NCI-H2081 (cell line): ENCODE measurements around the gene CCSER1.
"Not testable (repeated sequence)": the region's sequence is repeated elsewhere in the genome, so short reads cannot be mapped to it uniquely, and the experiment has no call there.

Experiments
- DNase-seq, 2 experiments: peaks; one replicate each; lab custom pipeline; 2025; lab: John Stamatoyannopoulos, UW

Gene CCSER1

DNA sequence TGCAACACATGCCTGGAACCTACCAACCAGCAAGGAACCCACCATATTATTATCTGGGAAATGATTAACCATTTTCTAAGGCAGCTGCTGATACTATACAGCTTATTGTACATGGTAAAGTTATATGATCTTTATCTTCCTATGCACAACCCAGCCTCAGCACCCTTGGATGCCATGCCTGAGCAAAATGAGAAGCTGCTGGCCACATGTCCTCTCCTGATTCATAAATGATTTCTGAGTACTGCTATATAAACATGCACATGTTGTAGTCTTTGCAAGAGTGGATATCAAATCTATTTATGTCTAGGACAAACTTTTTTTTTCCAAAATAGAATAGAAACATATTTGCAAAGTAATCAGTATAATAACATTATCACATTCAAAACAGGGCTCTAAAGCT is 1043.6 kb downstream of the CCSER1 start:
- DNase-seq: no peak

- DNase-seq: peak in 1 of 2 experiments; percentile 1
These were observed 1044.0 kb downstream of the CCSER1 start for GRCh38 chr4:91171217-91171616.

DNA sequence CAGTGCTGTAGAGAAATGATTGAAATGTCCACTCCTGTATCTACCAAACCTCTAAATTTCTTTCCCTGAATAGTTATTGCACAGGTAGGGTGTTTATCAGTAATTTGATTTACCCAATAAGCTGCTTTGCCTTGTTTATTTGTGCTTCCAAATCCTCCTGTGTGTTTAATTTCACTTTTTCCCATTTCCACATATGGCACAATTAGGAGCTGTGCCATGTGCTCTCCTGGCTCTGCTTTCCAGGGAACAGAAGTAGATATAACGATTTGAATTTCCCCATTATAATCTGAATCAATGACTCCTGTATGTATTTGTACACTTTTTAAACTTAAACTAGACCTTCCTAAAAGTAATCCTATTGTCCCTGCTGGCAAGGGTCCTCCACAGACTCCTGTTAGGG is 1057.9 kb downstream of the CCSER1 start:
- DNase-seq: not testable (repeated sequence)

GRCh38 chr4:91198951-91199350 is 1071.8 kb downstream of the CCSER1 start:
- no peak for DNase-seq

DNA sequence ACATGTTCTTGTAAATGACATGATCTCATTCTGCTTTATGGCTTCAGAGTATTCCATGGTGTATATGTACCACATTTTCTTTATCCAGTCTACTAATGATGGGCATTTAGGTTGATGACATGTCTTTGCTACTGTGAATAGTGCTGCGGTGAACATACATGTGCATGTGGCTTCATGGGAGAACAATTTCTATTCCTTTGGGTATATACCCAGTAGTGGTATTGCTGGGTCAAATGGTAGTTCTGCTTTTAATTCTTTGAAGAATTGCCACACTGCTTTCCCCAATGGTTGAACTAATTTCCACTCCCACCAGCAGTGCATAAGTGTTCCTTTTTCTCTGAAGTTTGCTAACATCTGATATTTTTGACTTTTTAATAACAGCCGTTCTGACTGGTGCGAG is 1080.3 kb downstream of the CCSER1 start:
- no peak for DNase-seq

GRCh38 chr4:91212211-91212610 is 1085.0 kb downstream of the CCSER1 start:
- no peak for DNase-seq

GRCh38 chr4:91217831-91218403 is 1090.7 kb downstream of the CCSER1 start:
- DNase-seq: not testable (repeated sequence)

DNA sequence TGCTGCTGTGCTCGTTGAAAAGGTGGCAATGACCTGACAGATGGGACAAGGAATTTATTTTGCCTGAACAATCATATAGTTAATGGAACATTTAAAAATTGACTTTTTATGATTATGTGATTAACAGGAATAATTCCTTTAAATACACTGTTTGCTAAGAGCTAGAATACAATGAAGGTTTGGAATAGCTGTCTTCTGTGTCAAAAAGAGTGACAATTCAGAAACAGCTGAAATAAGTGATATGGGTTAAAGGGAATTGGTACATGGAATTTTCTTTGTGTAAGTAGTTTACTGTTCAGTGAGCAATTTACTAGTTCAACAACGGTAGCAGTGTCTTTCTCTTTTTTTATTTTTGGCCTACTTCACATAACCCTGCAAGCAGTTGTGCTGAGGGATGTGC is 1093.1 kb downstream of the CCSER1 start:
- DNase-seq: peak in 1 of 2 experiments; percentile 21

DNA sequence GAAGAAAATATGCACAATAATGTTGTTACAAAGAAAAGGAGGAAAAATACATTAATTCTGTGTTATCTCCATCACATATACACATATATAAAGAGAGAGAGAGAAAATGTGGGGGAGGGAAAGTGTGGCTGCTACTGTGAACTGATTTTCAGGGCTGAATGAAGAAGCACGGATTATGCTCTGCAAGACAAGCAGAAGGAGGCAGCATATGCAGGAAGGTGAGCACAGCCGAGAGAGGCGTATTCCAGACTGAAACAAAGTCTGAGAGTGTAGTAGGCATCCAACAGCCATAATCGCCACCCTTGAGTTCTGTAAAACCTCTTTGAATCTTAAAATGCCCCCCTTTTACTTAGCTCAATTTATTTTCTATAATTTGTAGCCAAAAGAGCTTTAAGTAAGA is 1094.8 kb downstream of the CCSER1 start:
- no peak for DNase-seq

GRCh38 chr4:91226867-91227266 is 1099.7 kb downstream of the CCSER1 start:
- DNase-seq: no peak

DNA sequence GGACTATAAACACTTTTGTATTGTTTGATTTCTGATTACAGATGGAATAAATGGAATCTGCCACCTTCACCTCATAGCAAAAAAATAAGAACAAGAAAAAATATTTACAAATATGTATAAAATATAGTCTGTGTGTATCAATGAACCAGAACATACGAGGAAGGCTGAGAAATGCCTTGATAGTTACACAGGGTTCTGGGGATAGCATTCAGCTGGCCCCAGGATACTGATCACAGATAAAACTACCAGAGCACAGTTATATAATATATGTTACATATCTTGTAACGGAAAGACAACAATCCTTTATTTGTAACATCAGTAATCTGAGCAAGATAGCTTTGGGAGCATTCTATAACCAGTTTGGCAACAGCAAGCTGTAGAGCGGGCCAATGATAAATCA is 1101.5 kb downstream of the CCSER1 start:
- no peak for DNase-seq

DNA sequence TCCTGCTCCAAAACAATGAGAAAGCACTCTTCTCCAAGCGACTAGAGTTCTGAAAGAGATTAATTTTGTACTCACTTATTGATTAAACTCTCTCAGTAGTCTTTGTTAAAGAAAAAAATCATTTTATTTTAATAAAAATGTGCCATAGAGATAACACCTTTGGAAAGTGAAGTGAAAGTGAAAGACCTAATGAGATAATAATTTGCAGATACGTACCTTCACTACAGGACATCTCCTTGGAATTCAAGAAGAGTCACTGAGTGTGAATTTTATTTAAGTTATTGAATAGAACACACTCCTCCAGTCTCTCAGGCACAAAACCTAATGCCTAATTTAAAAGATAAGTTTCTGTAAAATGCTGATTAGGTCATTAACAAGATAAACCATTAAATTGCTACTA is 1106.0 kb downstream of the CCSER1 start:
- DNase-seq: no peak

DNA sequence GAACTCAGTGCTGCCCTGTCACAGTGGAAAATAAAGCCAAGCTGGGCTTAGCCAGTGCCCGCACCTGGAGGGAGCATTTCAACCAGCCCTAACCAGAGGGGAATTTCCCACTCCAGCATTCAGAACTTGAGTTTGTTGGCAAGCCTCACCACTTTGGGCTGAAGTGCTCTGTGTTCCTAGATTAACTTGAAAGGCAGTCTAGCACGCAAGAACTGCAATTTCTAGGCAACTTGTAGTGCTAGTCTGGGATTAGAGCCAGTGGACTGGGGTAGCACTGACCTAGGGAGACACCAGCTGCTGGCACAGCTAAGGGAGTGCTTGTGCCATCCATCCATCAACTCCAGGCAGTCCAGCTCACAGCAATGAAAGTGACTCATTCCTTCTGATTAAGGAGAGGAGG is 1115.9 kb downstream of the CCSER1 start:
- DNase-seq: no peak

- no peak for DNase-seq
These were observed 1128.8 kb downstream of the CCSER1 start for GRCh38 chr4:91256043-91256442.

- no peak for DNase-seq
These were observed 1129.6 kb downstream of the CCSER1 start for GRCh38 chr4:91256751-91257150.

DNA sequence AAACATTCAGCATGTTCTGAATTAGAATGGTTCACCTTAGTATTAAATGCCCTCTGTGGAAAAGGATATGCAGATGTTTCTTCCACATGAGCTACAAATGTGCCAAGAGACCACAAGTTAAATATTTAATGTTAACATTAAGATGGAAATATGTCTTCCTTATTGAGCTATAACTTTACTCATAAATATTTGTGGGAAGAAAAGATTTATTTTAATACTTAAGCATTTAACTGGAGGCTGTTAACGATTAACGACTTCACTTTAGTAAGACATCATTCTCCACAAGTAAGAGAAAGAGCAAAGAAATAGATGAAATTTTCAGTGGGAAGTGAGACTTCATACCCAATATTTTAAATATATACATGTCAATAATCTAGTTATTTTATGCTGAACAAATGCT is 1130.5 kb downstream of the CCSER1 start:
- no peak for DNase-seq

DNA sequence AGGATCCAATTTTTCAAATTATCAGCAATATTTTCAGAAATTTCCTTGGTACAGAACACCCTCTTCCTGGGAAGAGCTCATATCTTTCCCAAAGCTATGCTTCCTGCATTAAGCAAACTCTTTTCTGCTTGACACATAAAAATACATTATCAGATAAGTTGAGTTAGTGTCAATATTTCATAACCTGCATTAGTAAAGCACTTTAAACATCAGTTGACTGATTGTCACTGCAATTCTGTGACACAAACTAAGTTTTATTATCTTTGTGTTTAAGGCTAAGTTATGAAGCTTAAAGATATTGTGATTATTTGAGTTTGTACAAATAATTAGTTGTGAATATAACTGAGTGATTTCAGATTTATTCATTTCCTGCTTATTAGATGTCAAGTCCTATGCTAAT is 1131.1 kb downstream of the CCSER1 start:
- no peak for DNase-seq

DNA sequence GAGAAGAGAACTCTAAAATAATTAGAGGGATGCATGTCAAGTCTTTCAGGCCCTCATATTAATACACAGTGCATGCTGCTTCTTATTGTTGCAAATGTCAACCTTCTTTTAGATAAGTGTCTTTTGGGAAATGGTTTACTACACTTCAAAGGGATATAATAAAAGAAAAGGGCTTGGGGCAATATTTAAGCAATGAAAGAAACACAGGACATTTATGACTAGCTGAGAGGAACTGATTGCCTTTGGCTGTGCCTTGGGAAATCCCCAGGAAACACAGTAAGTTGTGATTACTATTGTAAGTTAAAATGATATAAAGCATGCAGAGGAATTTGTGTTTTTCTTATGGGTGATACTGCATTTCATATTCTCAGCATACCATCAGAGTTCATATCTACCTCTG is 1140.3 kb downstream of the CCSER1 start:
- peak in 1 of 2 experiments; percentile 14 for DNase-seq

DNA sequence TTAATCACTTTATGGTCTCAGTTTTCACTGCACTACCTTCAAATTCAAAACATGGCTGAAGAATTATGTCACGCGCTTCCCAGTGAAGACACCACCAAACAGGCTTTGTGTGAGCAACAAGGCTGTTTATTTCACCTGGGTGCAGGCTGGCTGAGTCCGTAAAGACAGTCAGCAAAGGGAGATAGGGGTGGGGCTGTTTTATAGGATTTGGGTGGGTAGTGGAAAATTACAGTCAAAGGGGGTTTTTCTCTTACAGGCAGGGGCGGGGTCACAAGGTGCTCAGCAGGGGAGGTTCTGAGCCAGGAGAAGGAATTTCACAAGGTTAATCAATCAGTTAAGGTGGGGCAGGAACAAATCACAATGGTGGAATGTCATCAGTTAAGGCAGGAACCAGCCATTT is 1141.3 kb downstream of the CCSER1 start:
- not testable (repeated sequence) for DNase-seq

DNA sequence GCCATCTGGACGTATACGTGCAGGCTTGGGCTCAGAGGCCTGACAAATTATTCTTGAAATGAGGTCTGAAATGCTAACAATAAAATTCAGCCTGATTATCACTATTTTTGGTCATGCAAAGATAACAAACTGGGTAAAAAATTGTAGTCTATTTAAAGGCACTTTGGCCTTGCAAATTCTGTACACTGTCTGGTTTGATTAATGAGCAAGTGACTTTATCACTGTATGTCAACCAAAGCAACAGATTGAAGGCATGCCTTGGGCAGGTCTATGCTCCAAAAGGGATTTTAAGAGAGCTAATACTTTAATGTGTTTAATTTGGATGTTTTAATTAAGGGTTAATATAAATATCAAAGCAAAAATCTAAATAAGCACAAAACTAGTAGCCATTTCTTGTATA is 1141.7 kb downstream of the CCSER1 start:
- no peak for DNase-seq

DNA sequence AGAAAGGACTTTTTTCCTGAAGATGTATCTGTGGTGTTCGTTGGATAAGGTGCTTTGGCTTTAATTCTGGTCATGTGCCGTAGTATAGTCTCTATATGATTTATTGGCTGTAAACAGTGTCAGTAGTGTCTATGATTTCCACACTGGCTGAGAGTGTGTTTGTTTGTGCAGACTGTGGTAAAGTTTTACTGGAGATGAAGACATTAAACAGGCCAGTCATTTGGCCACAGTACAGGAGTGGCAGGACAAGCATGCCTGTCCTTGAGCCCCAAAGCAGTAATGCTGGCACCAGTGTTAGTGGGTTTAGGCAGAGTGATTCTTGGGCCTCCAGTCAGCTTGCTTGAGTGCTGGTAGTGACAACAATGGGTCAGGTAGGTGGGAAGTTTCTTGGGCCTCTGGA is 1152.7 kb downstream of the CCSER1 start:
- DNase-seq: no peak

GRCh38 chr4:91280551-91281290 is 1153.5 kb downstream of the CCSER1 start:
- DNase-seq: no peak

- no peak for DNase-seq
These were observed 1155.0 kb downstream of the CCSER1 start for GRCh38 chr4:91282217-91282616.

DNA sequence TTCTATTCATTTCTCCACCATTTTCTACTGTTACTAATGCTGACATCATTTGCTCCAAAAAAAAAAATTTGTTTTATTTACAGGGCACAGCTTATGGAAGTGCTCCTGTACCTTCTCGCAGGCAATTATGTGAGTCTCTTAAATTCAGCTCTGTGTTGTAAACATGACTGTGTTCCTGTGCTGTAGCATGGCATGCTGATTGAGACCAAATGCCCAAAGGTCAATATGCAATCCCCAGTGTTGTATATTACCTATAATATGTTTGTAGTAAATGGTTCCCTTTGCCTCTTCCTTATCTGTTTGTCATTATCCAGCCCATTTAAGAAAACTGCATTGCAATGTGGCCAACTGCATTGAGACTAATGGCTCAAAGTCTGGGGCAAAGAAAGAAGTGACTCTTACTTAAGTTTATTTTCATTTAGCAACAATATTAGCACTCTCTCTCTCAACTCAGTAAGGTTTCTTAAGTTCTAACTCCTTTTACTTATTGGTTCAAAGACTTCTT is 1156.6 kb downstream of the CCSER1 start:
- no peak for DNase-seq
